RWPE2 (cell line): ENCODE results near the gene ABT1.

Experiments used
- ATAC-seq: fragments of 200-7000 bp; cut with Tn5 transposase; 3 replicates; pipeline ENCODE4 v1.9.1; 2021; ENCODE audit warnings: low read depth
- DNase-seq: peaks from one replicate; pipeline ENCODE4 v3.0.0-alpha.2; 2020; ENCODE audit warnings: low spot score
- H3K27ac ChIP-seq: fragments of 450-650 bp; 2 replicates; pipeline ENCODE4 v1.5.1; 2017; ENCODE audit warnings: mild to moderate bottlenecking; ENCODE audit not compliant: poor library complexity, severe bottlenecking
- H3K27me3 ChIP-seq: fragments of 250-450 bp; sonication (Bioruptor Pico); 2 replicates; pipeline ENCODE4 v1.5.1; 2021; ENCODE audit warnings: mild to moderate bottlenecking, moderate library complexity; ENCODE audit not compliant: insufficient read depth, poor library complexity, severe bottlenecking
- H3K36me3 ChIP-seq: fragments of 250-450 bp; sonication (Bioruptor Pico); 2 replicates; pipeline ENCODE4 v1.5.1; 2020; ENCODE audit warnings: low read depth, mild to moderate bottlenecking, moderate library complexity
- H3K4me1 ChIP-seq: fragments of 250-450 bp; sonication (Bioruptor Pico); 2 replicates; pipeline ENCODE4 v1.5.1; 2021; ENCODE audit warnings: mild to moderate bottlenecking, moderate library complexity; ENCODE audit not compliant: insufficient read depth, poor library complexity, severe bottlenecking
- H3K4me3 ChIP-seq: fragments of 250-450 bp; sonication (Bioruptor Pico); 2 replicates; pipeline ENCODE4 v1.5.1; 2021; ENCODE audit warnings: mild to moderate bottlenecking, moderate library complexity; ENCODE audit not compliant: severe bottlenecking
- H3K9me3 ChIP-seq: fragments of 250-450 bp; sonication (Bioruptor Pico); 2 replicates; pipeline ENCODE4 v1.5.1; 2021; ENCODE audit warnings: mild to moderate bottlenecking, moderate library complexity; ENCODE audit not compliant: severe bottlenecking
- TF ChIP-seq, protein P1 (sequence below): fragments of 450-650 bp; IDR thresholded peaks from one replicate; pipeline ENCODE4 v1.5.1; 2017; ENCODE audit warnings: mild to moderate bottlenecking, moderate library complexity; ENCODE audit not compliant: poor library complexity, severe bottlenecking

Gene ABT1

GRCh38 chr6:26553264-26553634, 43.5 kb upstream of the ABT1 start:
- TF ChIP-seq, protein P1, sequence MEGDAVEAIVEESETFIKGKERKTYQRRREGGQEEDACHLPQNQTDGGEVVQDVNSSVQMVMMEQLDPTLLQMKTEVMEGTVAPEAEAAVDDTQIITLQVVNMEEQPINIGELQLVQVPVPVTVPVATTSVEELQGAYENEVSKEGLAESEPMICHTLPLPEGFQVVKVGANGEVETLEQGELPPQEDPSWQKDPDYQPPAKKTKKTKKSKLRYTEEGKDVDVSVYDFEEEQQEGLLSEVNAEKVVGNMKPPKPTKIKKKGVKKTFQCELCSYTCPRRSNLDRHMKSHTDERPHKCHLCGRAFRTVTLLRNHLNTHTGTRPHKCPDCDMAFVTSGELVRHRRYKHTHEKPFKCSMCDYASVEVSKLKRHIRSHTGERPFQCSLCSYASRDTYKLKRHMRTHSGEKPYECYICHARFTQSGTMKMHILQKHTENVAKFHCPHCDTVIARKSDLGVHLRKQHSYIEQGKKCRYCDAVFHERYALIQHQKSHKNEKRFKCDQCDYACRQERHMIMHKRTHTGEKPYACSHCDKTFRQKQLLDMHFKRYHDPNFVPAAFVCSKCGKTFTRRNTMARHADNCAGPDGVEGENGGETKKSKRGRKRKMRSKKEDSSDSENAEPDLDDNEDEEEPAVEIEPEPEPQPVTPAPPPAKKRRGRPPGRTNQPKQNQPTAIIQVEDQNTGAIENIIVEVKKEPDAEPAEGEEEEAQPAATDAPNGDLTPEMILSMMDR = no peak
- peak overlapping the region; percentile 31 for H3K27ac ChIP-seq
- H3K9me3 ChIP-seq = no peaks in the 10 kb centered on the region
- peak overlapping the region; percentile 35 for H3K4me3 ChIP-seq
- peak; percentile 44 for ATAC-seq
- no peaks in the 10 kb centered on the region for H3K27me3 ChIP-seq
- no peak for DNase-seq
- H3K4me1 ChIP-seq = no peaks in the 10 kb centered on the region
- H3K36me3 ChIP-seq = no peaks in the 10 kb centered on the region

DNA sequence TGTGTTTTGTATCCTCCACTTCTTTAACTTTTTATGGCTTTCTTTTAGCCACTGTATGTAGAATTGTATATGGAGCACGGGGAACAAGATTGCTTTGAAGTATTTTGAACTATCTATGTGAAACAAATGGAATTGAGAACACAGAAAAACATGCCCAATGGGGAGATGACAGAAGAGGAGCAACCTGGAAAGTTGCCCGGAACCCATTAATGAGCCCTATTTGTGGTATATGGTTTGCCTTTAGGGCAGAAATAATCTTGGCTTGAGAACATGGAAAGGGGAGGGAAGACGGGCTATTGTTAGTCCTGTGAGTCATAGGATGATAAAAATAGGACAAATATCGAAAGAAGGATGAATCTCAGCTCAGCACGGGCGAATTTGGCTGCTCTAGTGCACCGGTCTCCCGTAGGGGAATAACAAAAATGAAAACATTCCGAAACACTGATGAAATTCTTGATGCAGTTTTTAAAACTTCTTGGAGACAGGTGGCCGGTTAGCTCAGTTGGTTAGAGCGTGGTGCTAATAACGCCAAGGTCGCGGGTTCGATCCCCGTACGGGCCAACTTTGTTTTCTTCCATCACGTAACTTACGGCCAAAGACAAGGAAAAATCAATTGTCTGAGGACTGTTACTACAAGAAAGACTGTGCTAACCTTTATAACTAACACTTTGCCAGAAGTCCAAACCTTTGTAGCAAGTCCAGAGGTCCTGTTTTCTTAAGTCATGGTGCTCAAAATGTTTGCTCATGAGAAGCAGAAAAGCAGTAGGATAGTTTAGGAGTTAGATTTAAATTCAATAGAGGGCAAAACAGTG, 42.9 kb upstream of the ABT1 start:
- peak; percentile 70 for ATAC-seq
- Histone ChIP-seq H3K36me3 (no peaks in the 10 kb centered on the region), H3K9me3 (no peaks in the 10 kb centered on the region), H3K27ac (peak overlapping the region; percentile 31), H3K27me3 (no peaks in the 10 kb centered on the region), H3K4me1 (no peaks in the 10 kb centered on the region), H3K4me3 (peak overlapping the region; percentile 35)
- TF ChIP-seq, protein P1 = no peak
- DNase-seq = peak; percentile 80

DNA sequence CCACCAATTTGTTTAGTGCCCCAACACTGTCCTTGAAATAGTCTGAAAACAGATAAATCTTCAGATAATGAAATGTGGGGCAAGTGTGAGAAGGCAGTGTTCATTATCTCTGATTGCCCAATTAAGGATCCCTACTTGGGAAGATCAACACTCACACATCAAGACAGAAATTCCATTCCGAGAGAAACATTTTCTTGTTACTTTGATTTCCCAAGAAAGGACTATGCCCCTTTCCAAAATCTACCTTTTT, 42.4 kb upstream of the ABT1 start:
- no peak for ATAC-seq
- Histone ChIP-seq H3K27ac (peak overlapping the region; percentile 31), H3K36me3 (no peaks in the 10 kb centered on the region), H3K4me3 (peak overlapping the region; percentile 35), H3K27me3 (no peaks in the 10 kb centered on the region), H3K4me1 (no peaks in the 10 kb centered on the region), H3K9me3 (no peaks in the 10 kb centered on the region)
- DNase-seq = no peak
- TF ChIP-seq, protein P1 = no peak

GRCh38 chr6:26554697-26555504, 41.9 kb upstream of the ABT1 start:
- Histone ChIP-seq H3K4me1 (no peaks in the 10 kb centered on the region), H3K27ac (peak overlapping the region; percentile 31), H3K9me3 (no peaks in the 10 kb centered on the region), H3K4me3 (peak overlapping the region; percentile 35), H3K36me3 (no peaks in the 10 kb centered on the region), H3K27me3 (no peaks in the 10 kb centered on the region)
- ATAC-seq (peak; percentile 6; the same call in 1 of the 3 replicates), DNase-seq (no peak)
- TF ChIP-seq, protein P1 = no peak
